Esophagus squamous epithelium (tissue), 4 donors: ENCODE measurements around the gene LRP1B.

Experiments used
- CTCF ChIP-seq, 6 experiments: fragments of 450-650 bp in 4 of 6; fragments of 200-600 bp in 2 of 6; sonication (generic) in 2 of 6; IDR thresholded peaks; one replicate each; pipeline ENCODE4 v1.5.1; 2016 to 2019; ENCODE audit warnings: antibody characterized with exemption in 6 of 6, mild to moderate bottlenecking in 4 of 6, moderate library complexity in 4 of 6
- POLR2A ChIP-seq, 4 donors: fragments of 450-650 bp; IDR thresholded peaks; one replicate each; pipeline ENCODE4 v1.6.1; 2017; ENCODE audit warnings: antibody characterized with exemption in 4 of 4, mild to moderate bottlenecking in 4 of 4, moderate library complexity in 3 of 4

DNA sequence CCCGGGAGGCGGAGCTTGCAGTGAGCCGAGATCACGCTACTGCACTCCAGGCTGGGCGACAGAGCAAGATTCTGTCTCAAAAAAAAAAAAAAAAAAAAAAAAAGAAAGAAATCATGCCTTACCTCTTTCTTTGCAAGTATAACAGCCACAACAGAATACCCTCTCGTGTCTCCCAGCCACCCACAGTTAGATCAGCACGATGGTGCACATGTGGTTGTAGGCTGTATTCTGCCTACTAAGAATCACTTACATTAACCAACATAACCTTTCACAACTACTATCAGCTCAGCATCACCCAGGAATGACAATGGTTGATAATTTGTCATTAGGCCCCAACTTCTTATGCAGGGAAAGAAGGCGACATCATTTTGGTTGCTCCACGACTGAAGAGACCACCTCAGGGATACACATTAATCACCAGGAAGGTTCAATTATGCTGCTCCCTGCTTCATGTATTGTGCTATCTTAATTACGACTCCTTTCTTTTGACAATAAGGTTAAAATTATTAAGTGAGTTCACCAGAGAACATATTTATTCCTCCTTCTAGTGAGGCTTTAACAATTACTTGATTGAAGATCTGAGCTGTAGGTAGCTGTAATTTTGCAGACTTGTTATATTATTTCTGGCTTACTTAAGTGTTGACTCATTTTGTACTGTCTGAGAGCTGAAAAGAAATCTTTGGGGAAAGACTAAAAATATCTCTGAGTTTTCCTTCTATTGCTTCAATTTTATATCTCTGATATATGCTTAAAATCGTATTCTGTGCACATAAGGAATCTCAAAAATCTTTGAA lies 120.1 kb downstream of the LRP1B start:
- TF ChIP-seq CTCF (IDR thresholded peaks at IDR 0.05) (no peak), POLR2A (IDR thresholded peaks at IDR 0.05) (no peak)
